ENCODE measurements around the gene PKIB. TPM values are rescaled to one million over a fixed set of nuclear protein-coding genes. Genes with fewer than 3 reads are reported as not detected.

PKIB gene
- polyA plus RNA-seq, 2 of the 4 experiments (the other 2 are of a cell fraction), result 0.37 to 1.5 TPM

- Histone ChIP-seq H3K4me2 (no peak overlapping the region), H3K9me3 (no peaks in the 10 kb centered on the region), H3K27ac (no peak overlapping the region), H3K4me1 (no peaks in the 10 kb centered on the region), H3K4me3 (no peak overlapping the region)
- POLR2A ChIA-PET, result no interaction called here
- ATAC-seq (no peak), DNase-seq (ENCODE audit: low read depth in 1 of 2, low spot score in 1 of 2) (no peak), FAIRE-seq (no peak)
- CTCF ChIA-PET, result interaction anchor here (1.2 kb wide), 1 partner anchor 18 kb away, joined by 3 read pairs; no protein-coding TSS in a partner anchor
- TF ChIP-seq JUN (IDR thresholded peaks at IDR 0.05) (no peak), EHMT2 (IDR thresholded peaks at IDR 0.05; ENCODE audit: low read depth) (no peak), POLR2A (IDR thresholded peaks at IDR 0.05; ENCODE audit: low read length) (no peak), EP300 (IDR thresholded peaks at IDR 0.05) (no peak), CTCF (IDR thresholded peaks at IDR 0.05) (no peak), EHF (CRISPR knock-in tag; IDR thresholded peaks at IDR 0.05) (no peak), HOXB5 (CRISPR knock-in tag; IDR thresholded peaks at IDR 0.05) (no peak), NPAS2 (CRISPR knock-in tag; IDR thresholded peaks at IDR 0.05; ENCODE audit: borderline replicate concordance) (no peak), ZFP36 (IDR thresholded peaks at IDR 0.05; ENCODE audit: borderline replicate concordance, partially characterized antibody) (no peak), HOXB13 (CRISPR knock-in tag; IDR thresholded peaks at IDR 0.05; ENCODE audit: low read depth) (no peak), MYC (IDR thresholded peaks at IDR 0.05; ENCODE audit: borderline replicate concordance, low read length) (no peak), MAFK (IDR thresholded peaks at IDR 0.05; ENCODE audit: partially characterized antibody) (no peak), RARB (CRISPR knock-in tag; IDR thresholded peaks at IDR 0.05) (no peak), RFX5 (IDR thresholded peaks at IDR 0.05) (no peak), MAZ (IDR thresholded peaks at IDR 0.05; ENCODE audit: borderline replicate concordance, low read depth, low read length) (no peak), HES2 (IDR thresholded peaks at IDR 0.05) (no peak), E2F6 (IDR thresholded peaks at IDR 0.05; ENCODE audit: borderline replicate concordance, low read depth) (no peak), NFE2L2 (conservative IDR thresholded peaks at IDR 0.05; ENCODE audit: low read length) (no peak), HEYL (CRISPR knock-in tag; IDR thresholded peaks at IDR 0.05) (no peak), ZNF302 (CRISPR knock-in tag; IDR thresholded peaks at IDR 0.05) (no peak)
Measured at GRCh38 chr6:122568350-122568749, 41.9 kb upstream of the PKIB start.

GRCh38 chr6:122568797-122569221 lies 41.4 kb upstream of the PKIB start:
- ChIA-PET POLR2A (no interaction called here), CTCF (interaction anchor here (1.2 kb wide), 1 partner anchor 18 kb away, joined by 3 read pairs; no protein-coding TSS in a partner anchor)
- TF ChIP-seq JUNB (IDR thresholded peaks at IDR 0.05) (no peak), TP53 (CRISPR knock-in tag; IDR thresholded peaks at IDR 0.05) (no peak), MAX (IDR thresholded peaks at IDR 0.05) (no peak), ZSCAN20 (CRISPR knock-in tag; IDR thresholded peaks at IDR 0.05) (no peak), BCL3 (IDR thresholded peaks at IDR 0.05) (no peak), CHD2 (IDR thresholded peaks at IDR 0.05; ENCODE audit: low read length, partially characterized antibody) (no peak), POLR2A (IDR thresholded peaks at IDR 0.05; ENCODE audit: low read length) (no peak), ZNF302 (CRISPR knock-in tag; IDR thresholded peaks at IDR 0.05) (no peak), FOSL2 (IDR thresholded peaks at IDR 0.05) (no peak), FOSL2 (CRISPR knock-in tag; IDR thresholded peaks at IDR 0.05) (no peak), RFX5 (IDR thresholded peaks at IDR 0.05) (no peak), RARB (CRISPR knock-in tag; IDR thresholded peaks at IDR 0.05) (no peak)
- DNase-seq (ENCODE audit: low read depth in 1 of 2, low spot score in 1 of 2) (no peak), ATAC-seq (no peak), FAIRE-seq (no peak)
- no peak overlapping the region for H3K4me3 ChIP-seq
- H3K27ac ChIP-seq, result no peak overlapping the region
- H3K4me2 ChIP-seq, result no peak overlapping the region
- H3K4me1 ChIP-seq, result no peaks in the 10 kb centered on the region
- 17% methylated on average over 3 of the region's 3 CpGs for WGBS (ENCODE audit: missing lambda C conversion rate)
- H3K9me3 ChIP-seq, result no peaks in the 10 kb centered on the region

Data from A549 (cell line).